Activated CD8-positive, alpha-beta T cell treated with anti-CD3 and anti-CD28 coated beads for 36 hours (primary cell): ENCODE measurements around the gene IL24. TPM values are rescaled to one million over a fixed set of nuclear protein-coding genes. Genes with fewer than 3 reads are reported as not detected.

ENCODE experiments used
- ATAC-seq: fragments of 200-7000 bp; cut with Tn5 transposase; one replicate; pipeline ENCODE4 v1.10.0; 2021; ENCODE audit warnings: mild to moderate bottlenecking, moderate library complexity
- CTCF ChIA-PET: fragments of 350-600 bp; sonication (Branson Sonifier 250); formaldehyde crosslinking; loops from one replicate; lab custom pipeline; 2021; ENCODE audit warnings: antibody characterized with exemption; lab: Charles Lee
- POLR2A ChIA-PET: fragments of 350-600 bp; sonication (Branson Sonifier 250); formaldehyde crosslinking; loops from one replicate; lab custom pipeline; 2021; ENCODE audit warnings: antibody characterized with exemption; lab: Charles Lee
- DNase-seq: peaks from one replicate; pipeline ENCODE4 v3.0.0-alpha.2; 2020
- H3K27ac Mint-ChIP-seq: one replicate; pipeline ENCODE4 v1.8.0; 2021; ENCODE audit warnings: mild to moderate bottlenecking, mixed read lengths
- H3K27me3 Mint-ChIP-seq: one replicate; pipeline ENCODE4 v1.8.0; 2021; ENCODE audit warnings: mixed read lengths
- H3K36me3 Mint-ChIP-seq: one replicate; pipeline ENCODE4 v1.8.0; 2021; ENCODE audit warnings: low read depth, mixed read lengths
- H3K4me1 Mint-ChIP-seq: one replicate; pipeline ENCODE4 v1.8.0; 2021; ENCODE audit warnings: low read depth, mixed read lengths
- H3K4me3 Mint-ChIP-seq: one replicate; pipeline ENCODE4 v1.8.0; 2021; ENCODE audit warnings: mild to moderate bottlenecking, moderate library complexity, mixed read lengths
- H3K9me3 Mint-ChIP-seq: one replicate; pipeline ENCODE4 v1.8.0; 2021; ENCODE audit warnings: mixed read lengths
- intact Hi-C: fragments of 100-400 bp; cut with micrococcal nuclease; formaldehyde crosslinking; loops from one replicate; pipeline ENCODE4 v1.10.0; 2022
- total RNA-seq, 2 experiments: library from RNA; stranded (reverse); gene quantifications; one replicate each; pipeline ENCODE4 v1.2.3, GENCODE V29; 2021
- TF ChIP-seq, protein P1 (sequence below): fragments of 200-600 bp; IDR thresholded peaks from one replicate; pipeline ENCODE4 v1.8.0; 2022; ENCODE audit warnings: antibody characterized with exemption, mild to moderate bottlenecking

IL24 gene
- total RNA-seq, 2 experiments from 2014 or later = 0.54 to 0.81 TPM

DNA sequence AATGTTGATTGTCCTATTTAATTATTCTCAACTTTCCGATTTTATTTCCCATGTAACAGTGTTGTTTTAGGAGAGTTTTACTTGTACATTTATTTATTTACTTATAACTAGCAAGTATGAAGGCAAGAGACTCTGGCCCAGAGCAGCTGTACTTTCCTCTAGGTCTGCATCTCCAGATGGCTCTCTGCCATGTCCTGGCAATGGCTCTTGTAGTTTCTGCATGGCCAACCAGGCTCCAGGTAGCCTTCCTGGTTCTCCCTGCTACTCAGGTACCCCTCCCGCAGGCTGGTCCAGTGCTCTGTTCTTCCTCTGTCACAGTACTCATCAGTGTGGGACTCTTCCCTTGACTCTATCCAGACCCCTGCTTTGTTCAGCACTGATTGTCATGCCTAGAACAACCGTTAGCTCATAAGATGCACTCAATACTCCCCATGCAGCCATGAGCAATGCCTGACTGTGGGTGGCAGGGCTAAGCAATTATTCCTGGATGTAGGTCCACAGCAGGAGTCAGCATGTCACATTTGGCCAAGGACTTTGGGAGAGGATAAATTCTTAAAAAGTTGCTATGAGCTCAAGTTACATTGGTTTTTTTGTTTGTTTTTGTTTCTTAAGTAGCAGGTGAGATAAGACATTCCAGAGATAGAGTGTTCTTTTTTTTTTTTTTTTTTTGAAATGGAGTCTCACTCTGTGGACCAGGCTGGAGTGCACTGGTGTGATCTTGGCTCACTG is 42.7 kb upstream of the IL24 start:
- H3K4me1 Mint-ChIP-seq = peaks cover 11% of the 10 kb centered on the region
- H3K27ac Mint-ChIP-seq = no peak overlapping the region
- CTCF ChIA-PET = interaction anchor here (1.4 to 7.7 kb wide), 7 partner anchors 10 to 127 kb away, joined by 4 to 48 read pairs (median 31); partner anchors contain the start of gene IL20
- intact Hi-C loops = no loop called here
- POLR2A ChIA-PET = no interaction called here
- H3K4me3 Mint-ChIP-seq = no peak overlapping the region
- TF ChIP-seq, protein P1, sequence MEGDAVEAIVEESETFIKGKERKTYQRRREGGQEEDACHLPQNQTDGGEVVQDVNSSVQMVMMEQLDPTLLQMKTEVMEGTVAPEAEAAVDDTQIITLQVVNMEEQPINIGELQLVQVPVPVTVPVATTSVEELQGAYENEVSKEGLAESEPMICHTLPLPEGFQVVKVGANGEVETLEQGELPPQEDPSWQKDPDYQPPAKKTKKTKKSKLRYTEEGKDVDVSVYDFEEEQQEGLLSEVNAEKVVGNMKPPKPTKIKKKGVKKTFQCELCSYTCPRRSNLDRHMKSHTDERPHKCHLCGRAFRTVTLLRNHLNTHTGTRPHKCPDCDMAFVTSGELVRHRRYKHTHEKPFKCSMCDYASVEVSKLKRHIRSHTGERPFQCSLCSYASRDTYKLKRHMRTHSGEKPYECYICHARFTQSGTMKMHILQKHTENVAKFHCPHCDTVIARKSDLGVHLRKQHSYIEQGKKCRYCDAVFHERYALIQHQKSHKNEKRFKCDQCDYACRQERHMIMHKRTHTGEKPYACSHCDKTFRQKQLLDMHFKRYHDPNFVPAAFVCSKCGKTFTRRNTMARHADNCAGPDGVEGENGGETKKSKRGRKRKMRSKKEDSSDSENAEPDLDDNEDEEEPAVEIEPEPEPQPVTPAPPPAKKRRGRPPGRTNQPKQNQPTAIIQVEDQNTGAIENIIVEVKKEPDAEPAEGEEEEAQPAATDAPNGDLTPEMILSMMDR = no peak
- H3K9me3 Mint-ChIP-seq = peaks cover 2% of the 10 kb centered on the region
- ATAC-seq (no peak), DNase-seq (no peak)
- H3K36me3 Mint-ChIP-seq = no peaks in the 10 kb centered on the region
- H3K27me3 Mint-ChIP-seq = no peaks in the 10 kb centered on the region

DNA sequence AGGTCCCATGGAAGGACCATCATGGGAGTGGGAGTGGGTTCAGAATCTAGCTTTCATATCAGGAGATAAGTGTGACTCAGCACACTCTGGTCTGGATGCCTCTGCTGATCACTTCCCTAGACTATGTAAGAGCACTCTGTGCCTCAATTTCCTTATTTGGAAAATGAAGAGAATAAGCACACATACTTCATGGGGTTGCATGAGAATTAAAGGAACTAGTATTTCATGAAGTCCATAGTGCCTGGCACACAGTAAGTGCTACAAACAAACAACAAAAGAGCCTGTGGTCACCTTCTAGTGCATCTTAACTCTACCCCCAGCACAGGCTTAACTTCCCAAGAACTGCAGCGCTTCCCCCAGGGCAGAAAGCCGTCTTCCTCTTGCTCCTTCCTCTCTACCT is 41.4 kb upstream of the IL24 start:
- ATAC-seq (no peak), DNase-seq (no peak)
- Mint-ChIP-seq H3K4me3 (no peak overlapping the region), H3K4me1 (peaks cover 11% of the 10 kb centered on the region), H3K27ac (no peak overlapping the region), H3K9me3 (peaks cover 2% of the 10 kb centered on the region), H3K27me3 (no peaks in the 10 kb centered on the region), H3K36me3 (no peaks in the 10 kb centered on the region)
- intact Hi-C loops = no loop called here
- ChIA-PET POLR2A (no interaction called here), CTCF (interaction anchor here (1.0 to 7.7 kb wide), 12 partner anchors 10 to 311 kb away, joined by 3 to 48 read pairs (median 14); partner anchors contain the start of gene IL20)
- TF ChIP-seq, protein P1 = no peak

DNA sequence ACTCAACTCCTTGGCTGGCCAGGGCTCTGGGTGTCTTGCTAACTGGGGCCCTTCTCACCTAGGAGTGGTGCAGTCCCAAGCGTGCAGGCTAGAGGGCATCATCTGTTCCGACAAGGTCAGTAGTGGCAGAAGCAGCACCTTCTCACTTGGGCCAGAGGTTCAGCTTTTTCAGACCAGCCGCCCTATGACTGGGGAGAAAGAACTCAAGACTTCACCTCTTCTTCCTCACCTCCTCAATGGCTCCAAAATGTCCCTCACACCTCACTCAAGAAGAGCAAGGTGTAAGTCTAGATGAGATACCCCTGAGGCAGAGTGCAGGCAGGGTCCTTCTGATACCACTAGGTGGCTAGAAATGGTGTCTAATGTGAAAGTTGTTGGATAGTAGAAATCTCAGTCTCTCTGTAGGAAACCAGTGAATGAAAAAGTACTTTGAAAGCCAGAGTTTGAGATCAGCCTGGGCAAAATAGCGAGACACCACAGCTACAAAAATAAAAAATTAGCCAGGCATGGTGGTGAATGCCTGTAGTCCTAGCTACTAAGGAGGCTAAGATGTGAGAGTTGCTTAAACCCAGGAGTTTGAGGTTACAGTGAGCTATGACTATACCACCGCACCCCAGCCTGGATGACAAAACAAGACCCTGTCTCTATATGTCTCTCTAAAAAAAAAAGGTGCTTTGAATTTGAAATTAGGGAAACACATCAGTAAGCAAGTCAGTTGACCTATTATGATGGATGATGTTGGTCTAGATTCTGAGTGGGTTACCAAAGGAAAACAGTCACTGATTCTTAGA is 40.4 kb upstream of the IL24 start:
- H3K27me3 Mint-ChIP-seq = no peaks in the 10 kb centered on the region
- intact Hi-C loops = no loop called here
- DNase-seq (peak; percentile 30), ATAC-seq (peak; percentile 72)
- H3K9me3 Mint-ChIP-seq = peaks cover 2% of the 10 kb centered on the region
- ChIA-PET POLR2A (interaction anchor here (0.8 kb wide), 1 partner anchor 47 kb away, joined by 3 read pairs; no protein-coding TSS in a partner anchor), CTCF (interaction anchor here (0.8 to 7.7 kb wide), 18 partner anchors 9 to 312 kb away, joined by 3 to 48 read pairs (median 8); partner anchors contain the start of gene IL20)
- peaks cover 11% of the 10 kb centered on the region for H3K4me1 Mint-ChIP-seq
- no peak overlapping the region for H3K4me3 Mint-ChIP-seq
- TF ChIP-seq, protein P1 = peak; percentile 58
- H3K36me3 Mint-ChIP-seq = no peaks in the 10 kb centered on the region
- H3K27ac Mint-ChIP-seq = no peak overlapping the region

DNA sequence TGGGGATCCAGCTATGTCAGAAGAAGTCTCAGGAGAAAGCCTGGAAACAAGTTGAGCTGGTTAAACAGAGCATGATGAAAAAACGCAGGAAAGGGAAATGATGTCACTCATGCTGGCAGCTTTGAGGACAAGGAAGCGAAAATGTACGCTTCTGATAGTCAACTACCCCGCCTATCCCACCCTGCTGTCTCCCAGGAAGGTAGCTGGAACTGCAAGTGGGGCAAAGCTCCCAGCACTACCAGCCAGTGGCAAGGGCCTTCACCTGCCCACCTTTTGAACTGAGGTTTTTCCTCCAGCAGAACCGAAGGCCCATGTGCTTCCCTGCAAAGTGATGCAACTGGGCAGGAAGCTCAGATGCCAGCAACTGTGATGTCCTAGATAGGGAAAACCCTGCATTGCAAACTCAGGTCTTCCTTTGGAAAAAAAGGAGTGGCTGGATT is 38.1 kb upstream of the IL24 start:
- Mint-ChIP-seq H3K27ac (peak overlapping the region; percentile 52), H3K36me3 (no peaks in the 10 kb centered on the region), H3K4me3 (no peak overlapping the region), H3K27me3 (peaks cover 2% of the 10 kb centered on the region), H3K9me3 (no peaks in the 10 kb centered on the region), H3K4me1 (peaks cover 11% of the 10 kb centered on the region)
- DNase-seq (no peak), ATAC-seq (no peak)
- TF ChIP-seq, protein P1 = no peak
- ChIA-PET POLR2A (interaction anchor here (0.7 to 1.1 kb wide), 2 partner anchors 29 to 59 kb away, joined by 3 read pairs; no protein-coding TSS in a partner anchor), CTCF (interaction anchor here (0.8 to 7.7 kb wide), 18 partner anchors 11 to 133 kb away, joined by 3 to 48 read pairs (median 6); no protein-coding TSS in a partner anchor)
- intact Hi-C loops = no loop called here
